GM19351 (cell line): ENCODE data around the gene RAPGEF1.
A peak's percentile ranks its signal among the peaks of the same experiment; 100 is the strongest.
"Not testable (repeated sequence)": the region's sequence is repeated elsewhere in the genome, so short reads cannot be mapped to it uniquely, and the experiment has no call there.

Experiments
- ATAC-seq: cut with Tn5 transposase; IDR thresholded peaks from one replicate; pipeline ENCODE4 v1.9.1; 2021; ENCODE audit warnings: mild to moderate bottlenecking, moderate library complexity; ENCODE audit not compliant: unreplicated experiment

Gene RAPGEF1

DNA sequence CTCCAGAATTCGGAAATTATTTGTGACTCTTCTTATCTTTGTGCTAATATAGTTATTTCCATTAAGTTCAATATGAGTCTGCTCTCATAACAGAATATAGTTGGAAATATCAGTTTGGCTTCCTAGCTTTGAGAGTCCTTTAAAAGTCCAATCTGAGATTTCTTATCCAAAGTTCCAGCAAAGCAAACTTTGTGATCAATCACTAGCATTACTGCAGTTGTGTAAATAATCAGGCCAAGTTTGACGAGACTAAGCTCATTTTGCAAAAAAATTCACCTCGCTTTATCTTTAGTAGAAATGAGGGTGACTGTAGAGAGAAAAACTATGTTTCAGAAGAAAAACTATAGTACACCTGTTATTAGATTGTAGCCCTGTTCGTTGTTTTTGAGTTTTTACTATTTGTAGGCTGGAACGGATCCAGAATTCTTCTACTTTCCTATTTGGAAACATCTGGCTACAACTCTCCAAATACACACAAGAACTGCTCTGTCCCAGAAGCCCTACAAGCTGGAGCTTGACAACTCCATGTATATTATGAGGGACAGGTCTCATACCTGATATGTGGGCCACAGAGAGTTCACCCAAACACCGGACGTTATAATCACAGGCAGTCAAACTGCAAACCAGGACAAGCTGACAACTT is 47.8 kb downstream of the RAPGEF1 start:
- no peak for ATAC-seq

DNA sequence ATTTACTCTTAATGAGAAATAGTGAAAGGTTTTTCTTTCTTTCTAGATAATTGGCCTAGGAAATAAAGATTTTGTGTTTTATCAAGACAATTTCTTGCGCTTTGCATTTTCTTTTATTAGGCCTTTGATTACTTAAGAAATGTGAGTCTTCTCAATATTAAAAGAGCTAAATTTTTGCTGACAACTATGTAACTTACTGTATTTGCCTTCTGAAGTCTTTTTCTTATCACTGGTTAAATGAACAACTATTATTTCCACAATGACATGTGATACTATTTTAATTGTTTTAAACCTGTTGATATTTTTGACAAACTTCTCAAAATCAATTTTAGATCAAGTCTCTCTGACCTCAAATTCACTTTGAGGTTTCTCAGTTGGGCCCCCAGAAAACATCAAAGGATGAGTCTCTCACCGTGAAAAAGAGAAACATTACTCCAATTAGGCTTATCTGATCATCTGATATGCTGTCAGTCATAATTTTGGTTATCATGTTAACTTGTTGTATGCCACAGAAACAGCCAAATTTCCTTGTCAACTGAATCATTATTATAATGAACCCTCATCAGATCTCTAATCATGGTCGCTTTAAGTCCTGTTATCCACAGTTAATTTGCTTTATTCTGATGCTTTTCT is 48.8 kb downstream of the RAPGEF1 start:
- ATAC-seq: no peak

DNA sequence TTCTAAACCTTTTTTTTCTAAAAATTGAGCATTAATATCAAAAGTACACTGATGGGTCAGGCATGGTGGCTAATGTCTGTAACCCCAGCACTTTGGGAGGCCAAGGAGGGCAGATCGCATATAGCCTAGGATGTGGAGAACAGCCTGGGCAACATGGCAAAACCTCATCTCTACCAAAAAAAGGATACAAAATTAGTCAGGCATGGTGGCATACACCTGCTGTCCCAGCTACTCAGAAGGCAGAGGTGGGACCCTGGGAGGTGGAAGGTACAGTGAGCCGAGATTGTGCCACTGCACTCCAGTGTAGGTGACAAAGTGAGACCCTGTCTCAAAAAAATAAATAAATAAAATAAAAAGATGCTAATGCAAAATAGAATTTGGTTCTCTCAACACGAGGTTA is 49.4 kb downstream of the RAPGEF1 start:
- ATAC-seq: no peak

DNA sequence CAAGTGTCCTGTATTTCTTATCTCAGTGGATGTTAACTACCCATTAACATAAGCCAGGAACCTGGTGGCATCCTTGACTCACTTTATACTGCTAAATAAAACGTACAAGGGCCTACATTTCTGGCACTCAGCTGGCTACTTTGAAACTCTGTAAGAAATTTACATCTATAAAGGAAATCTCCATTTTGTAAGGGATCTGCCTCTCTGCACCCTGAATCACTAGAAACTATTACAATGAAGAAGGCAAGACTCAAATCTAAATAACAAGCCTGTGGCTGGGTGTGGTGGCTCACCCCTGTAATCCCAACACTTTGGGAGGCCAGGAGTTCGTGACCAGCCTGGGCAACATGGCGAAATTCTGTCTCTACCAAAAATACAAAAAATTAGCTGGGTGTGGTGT is 51.5 kb downstream of the RAPGEF1 start:
- ATAC-seq: no peak

DNA sequence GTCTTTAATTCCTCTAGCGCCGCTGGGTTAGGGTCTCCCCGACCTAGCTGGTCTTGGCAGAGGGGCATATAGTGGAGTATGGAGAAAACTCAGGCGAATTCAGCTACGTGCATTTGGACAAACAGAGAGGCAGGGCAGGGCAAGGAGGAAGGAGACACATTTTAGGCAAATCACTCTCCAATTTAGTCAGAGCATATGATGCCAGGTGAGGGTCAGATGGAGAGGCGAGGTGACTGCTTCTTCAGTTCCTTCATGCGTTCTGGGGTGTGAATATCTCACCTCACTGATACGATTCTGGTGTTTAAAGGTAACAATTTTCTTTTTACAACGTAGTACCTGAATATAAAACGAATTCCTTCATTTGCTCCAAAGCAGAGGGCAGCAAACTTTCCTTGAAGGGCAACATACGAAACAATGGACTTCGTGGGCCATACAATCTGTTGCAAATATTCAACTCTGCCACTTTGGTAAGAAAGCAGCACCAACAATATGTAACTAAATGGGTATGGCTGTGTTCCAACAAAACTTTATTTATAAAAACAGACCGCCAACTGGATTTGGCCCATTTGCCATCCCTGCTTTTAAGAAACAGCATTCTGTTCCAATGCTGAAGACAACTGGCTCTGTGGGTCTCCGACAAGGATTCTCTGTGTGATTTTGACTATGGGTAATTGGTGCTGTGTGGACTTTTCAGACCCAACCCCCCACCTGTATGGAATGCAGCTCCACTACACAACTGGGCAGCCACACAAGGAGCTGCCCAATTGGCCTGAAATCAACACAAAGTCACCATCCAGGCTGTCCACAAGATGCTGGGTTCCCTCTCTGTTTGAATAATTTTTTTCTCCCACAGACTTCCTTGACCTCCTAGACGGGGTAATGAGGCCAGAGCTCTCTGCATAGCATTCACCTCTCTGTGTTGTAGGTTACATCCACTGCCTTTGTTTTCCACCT is 53.8 kb downstream of the RAPGEF1 start:
- ATAC-seq: no peak

DNA sequence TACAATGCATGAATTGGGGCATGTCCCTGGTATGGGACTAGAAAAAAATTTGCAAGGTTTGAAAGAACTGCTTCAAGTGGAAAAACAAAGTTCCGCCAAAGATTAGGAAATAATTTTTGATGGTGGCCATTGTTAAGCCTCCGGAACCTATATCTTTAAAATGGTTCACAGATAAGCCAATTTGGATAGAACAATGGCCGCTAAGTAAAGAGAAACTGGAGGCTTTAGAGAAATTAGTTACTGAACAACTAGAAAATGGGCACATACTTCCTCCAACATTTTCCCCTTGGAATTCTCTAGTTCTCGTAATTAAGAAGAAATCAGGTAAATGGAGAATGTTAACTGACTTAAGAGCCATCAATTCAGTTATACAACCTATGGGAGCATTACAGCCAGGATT is 56.8 kb downstream of the RAPGEF1 start:
- not testable (repeated sequence) for ATAC-seq

DNA sequence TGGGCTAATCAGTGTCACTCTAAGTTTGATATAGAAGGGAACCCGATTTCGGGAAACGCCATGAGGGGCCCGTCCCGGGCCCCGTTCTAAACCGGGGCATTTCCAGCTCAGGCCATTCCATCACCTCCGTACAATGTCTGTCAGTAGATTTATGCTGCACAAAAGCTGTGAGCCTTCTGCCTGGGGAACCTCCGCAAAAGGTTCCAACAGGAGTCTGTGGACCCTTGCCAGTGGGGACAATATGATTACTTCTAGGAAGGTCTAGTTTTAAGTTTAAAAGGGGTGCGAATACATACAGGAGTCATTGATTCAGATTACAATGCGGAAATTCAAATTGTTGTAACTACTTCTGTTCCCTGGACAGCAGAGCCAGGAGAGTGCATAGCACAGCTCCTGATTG is 57.6 kb downstream of the RAPGEF1 start:
- ATAC-seq: no peak

DNA sequence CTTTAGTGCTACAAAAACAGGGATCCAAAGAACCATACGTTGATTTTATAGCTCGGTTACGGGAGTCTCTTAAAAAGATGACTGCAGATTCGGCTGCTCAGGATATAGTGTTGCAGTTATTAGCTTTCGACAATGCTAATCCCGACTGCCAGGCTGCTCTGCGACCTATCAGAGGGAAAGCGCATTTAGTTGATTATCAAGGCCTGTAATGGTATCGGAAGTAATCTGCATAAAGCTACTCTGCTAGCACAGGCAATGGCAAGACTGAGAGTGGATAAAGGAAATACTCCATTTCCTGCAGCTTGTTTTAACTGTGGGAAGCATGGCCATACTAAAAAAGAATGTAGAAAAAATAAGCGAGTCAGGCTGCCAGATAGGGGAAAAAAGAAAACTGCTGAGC is 58.0 kb downstream of the RAPGEF1 start:
- ATAC-seq: not testable (repeated sequence)

DNA sequence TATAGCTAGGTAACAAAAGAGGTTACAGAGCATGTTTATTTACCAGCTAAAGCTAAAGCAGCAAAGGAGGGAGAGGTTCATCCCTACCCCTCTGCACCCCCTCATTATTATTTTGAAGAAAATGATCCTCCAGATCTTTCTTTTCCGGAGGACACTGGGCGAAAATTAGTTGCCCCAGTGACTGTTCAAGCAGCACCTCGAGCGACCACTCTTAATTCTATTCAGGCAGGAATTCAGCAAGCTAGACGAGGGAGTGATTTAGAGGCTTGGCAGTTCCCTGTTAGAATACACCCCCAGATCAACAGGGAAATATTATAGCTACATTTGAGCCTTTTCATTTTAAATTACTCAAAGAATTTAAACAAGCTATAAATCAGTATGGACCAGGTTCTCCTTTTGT is 58.8 kb downstream of the RAPGEF1 start:
- not testable (repeated sequence) for ATAC-seq

DNA sequence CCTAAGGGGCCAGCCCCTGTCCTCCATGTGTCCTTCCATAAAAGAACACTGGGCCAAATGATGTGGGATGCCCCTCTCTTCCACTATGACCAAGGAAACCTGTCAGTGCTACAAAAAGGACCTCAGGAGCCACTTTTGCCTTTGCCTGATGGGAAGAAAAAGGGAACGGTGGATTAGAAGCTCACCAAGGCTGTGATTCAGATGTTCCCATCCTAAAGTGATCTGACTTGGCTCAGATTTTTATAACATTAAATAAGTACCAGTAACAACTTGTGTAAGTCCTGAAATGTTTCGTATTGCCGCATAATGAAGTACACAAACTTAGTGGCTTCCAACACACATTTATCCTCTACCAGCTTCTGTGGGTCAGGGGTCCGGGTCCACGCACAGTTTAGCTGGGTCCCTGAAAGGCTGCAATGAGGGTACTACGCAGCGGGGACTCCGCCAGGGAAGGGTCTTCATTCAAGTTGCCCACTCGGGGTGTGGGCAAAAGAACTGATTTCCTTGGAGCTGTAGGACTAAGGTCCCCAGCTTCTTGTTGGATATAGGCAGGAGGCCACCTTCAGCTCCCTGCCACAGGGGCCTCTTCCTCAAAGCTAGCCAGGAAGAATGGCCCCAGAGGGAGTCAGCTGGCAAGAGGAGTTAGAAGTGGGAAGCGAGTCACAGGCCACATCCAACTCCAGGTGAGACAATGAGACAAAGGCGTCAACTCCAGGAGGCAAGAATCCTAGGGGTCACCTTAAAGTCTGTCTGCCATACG is 60.4 kb downstream of the RAPGEF1 start:
- no peak for ATAC-seq

DNA sequence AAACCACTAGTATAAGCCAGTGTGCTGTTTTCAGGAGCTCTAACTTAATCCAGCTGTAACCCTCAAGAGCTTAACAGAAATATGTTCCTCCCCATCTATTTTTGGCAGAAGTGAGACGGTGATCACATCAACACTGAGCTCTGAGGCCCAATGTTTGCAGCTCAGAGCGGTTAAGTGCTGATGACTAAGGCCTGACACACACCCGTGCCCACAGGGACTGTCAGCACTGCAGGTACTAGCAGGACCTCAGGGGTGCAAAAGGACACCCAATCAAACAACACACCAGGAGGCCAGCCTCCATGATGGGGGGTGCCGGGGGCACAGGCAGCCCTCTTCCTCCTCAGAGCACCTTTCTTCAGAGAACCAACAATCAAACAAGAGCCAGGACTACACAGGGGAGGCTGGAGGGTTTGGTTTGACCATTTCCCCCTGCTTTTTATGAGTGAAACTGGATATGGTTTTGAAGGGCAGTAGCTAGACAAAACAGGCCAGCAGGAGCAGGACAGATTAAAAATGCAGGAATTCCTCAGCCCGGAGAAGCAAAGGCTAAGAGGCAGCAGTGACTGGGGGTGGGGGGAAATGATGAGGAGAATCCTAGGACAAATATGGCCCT is 61.3 kb downstream of the RAPGEF1 start:
- ATAC-seq: peak; percentile 82

DNA sequence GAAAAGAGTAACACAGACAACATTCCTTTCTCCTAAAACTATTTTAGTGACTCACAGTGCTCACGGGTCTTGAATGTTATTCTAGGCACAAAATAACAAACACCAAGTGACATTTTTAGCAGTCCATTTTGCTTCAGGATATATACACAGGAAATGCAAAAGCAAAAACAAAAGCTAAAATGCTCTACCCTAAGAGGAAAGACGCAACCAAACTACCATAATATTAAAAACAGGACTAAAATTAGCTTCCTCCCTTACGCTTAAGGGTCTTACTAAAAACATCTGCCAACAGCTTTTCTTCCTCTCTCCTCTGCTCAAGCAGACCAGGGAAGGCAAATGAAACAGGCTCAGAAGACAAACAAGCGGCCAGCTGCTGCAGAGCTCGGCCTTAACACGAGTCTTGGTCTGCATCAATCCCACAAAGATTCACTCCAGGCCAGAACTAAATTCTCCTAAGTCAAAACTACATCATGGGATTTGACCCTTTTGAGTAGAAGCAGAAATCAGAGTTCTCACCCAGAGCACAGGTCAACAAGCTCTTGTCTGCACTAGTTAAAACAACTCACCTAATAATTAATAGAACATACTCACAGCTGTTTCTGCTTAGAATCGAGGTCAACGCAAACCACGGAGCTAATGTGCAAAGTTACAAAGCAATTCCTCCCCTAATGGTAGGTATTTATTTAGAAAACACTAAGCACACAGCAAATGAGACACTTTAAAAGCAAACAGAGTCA is 62.3 kb downstream of the RAPGEF1 start:
- no peak for ATAC-seq

DNA sequence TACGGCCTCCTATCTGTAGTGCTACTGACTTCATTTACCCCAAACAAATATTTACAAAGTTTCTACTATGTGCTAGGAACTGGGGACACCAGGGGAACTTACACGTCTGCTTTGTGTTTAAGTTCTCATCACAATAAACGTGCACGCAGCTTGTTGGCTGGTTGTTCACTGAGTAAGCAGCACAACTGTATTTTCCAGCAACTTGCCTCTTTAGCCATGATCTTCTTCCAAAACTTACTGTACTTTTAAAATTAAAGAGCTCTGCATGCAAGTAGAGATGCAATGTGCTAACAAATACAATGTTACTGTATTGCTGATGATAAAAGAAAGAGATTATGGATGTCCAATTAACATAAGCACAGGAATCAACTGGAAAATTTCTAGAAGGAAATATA is 62.8 kb downstream of the RAPGEF1 start:
- no peak for ATAC-seq

DNA sequence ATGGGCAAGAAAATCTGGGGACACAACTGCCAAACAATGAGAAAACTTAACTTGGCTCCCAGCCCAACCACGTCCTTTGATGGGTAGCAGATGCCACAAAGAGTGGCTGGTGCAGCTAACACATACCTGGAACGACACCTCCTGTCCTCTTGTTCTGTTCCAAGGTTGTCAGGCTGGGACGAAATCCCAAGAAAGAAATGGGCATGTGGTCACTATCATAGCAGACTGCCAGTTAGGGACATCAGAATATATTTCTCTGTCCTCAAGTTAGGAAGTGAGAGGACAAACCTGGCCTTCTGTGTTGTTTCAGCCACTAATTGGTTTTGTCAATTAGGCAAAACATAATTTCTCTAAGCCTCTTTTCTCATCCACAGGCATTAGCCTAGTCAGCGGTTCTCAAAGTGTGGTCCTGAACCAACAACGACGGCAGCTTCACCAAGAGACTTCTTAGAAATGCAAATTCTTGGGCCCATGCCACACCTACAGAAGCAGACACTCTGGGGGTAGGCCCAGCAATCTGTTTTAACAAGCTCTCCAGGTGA is 63.4 kb downstream of the RAPGEF1 start:
- ATAC-seq: no peak

DNA sequence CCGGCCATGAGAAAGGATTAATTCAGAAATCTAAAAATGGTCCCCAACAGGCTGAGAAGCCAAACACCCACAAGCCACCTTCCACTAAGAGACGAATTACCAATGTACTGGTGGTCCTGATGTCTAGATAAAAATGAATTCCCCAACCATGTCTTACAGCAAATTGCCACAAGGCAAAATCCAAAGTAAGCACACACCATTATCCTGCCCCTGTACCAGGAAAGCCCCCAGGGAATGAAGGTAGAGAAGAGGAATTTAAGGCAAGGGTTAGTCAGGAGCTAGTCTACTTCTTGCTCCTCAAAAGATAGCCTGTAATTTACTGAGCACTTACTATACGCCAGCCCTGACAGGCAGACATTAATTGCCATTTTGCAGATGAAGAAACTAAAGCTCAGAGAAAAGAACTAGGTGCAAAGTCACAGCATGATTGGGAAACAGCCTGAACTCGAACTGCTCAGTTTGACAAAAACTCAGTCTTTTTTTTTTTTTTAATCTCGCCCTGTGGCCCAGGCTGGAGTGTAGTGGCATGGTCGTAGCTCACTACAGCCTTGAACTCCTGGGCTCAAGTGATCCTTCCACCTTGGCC is 64.3 kb downstream of the RAPGEF1 start:
- ATAC-seq: no peak

DNA sequence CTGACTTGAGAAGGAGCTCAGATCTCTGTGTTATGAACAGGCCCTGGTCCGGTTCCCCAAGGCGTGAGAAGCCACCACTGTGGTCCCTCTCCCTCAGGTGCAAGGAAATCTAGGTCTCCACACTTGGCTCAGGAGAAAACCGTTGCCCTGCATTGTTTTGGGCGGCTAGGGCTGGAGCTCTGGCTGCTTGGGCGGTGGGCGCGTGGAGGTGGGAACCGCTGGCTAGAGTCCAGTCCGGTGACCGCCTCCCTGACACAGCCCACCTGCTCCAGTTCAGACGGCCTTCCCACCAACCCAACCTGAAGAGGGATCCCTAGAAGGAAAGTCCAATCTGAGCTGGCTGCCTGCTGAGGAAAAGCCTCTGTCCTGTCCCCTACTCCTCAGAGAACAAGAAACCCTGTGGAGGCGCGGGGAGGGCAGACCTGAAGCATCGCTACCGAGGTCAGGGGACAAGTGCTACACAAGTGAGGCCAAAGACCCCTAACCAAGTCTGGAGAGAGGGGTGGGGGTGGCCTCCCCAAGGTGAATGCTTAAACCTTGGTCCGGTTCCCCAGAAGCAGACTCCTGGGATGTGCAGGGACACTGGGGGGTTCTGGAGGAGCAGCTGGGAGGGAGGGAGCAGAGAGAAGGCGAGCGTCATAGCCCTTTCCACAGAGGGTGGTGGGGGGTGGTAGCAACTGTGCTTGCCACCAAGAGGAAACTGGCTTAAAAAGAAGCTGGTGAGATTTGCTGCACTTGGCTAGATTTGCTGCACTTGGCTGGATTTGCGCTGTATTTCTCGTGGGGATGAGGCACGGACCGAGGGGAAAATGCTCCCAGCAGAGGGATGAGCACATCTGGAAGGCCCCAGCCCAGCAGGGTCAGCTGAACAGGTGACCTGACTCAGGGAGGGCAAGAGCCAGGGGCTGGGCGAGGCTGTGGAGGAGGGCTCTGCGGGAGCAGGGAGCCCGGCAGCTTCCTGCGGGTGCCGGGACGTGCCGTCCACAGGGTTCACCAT is 65.2 kb downstream of the RAPGEF1 start:
- no peak for ATAC-seq

DNA sequence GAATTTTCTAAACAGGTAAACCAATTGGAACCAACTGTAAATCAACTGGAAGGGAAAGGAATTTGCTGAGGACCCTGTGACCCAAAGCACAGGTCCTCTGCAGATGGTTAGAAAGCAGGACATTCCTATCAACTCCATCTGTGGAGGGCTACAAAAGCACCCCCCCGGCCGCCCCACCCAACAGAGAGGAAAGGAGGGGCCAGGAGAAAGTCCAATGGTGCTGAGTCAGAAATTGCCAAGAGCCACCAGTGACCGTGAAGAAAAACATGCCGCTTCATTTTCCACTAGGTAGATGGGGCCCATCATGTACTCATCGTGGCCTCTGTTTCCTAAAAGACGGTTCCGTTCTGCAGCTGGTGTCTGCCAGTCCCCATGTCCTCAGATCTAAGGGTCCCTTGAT is 66.3 kb downstream of the RAPGEF1 start:
- no peak for ATAC-seq

DNA sequence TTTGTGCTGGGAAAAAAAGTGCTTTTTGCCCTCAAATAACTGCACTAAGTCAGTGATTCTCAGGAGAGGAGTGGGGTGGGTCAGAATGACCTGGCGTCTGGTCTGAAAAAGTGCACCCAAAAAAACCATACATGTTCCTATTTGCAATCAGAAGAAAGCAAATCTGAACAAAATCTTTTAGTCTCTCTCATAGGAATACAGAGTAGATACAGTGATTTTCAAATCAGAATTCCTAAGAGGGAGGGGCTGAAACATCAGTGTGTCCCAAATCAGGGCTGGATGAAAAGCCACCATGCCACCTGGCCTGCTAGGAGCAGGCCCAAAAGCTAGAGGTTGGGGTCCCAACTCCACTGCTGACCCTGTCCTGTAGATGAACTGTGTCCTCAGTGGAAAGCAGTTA is 66.8 kb downstream of the RAPGEF1 start:
- ATAC-seq: no peak
